Coronary artery (tissue), 2 donors: Measurements from ENCODE around the gene ADORA2B.
"Not testable (repeated sequence)": the region's sequence is repeated elsewhere in the genome, so short reads cannot be mapped to it uniquely, and the experiment has no call there.

ENCODE experiments used
- DNase-seq: peaks from one replicate; pipeline ENCODE4 v3.0.0-alpha.2; 2017; ENCODE audit warnings: low spot score
- H3K27ac ChIP-seq, 2 donors: fragments of 200-600 bp; sonication (generic); one replicate each; pipeline ENCODE4 v1.5.1; 2016 to 2019
- H3K4me3 ChIP-seq: fragments of 200-600 bp; sonication (generic); 2 replicates; pipeline ENCODE4 v1.5.1; 2016; ENCODE audit warnings: mild to moderate bottlenecking, moderate library complexity
- CTCF ChIP-seq: fragments of 200-600 bp; sonication (generic); IDR thresholded peaks from one replicate; pipeline ENCODE4 v1.5.1; 2019; ENCODE audit warnings: antibody characterized with exemption

Gene ADORA2B

GRCh38 chr17:15909481-15909991 lies 35.4 kb upstream of the ADORA2B start:
- peak; percentile 21 for DNase-seq
- Histone ChIP-seq H3K27ac (no peak overlapping the region), H3K4me3 (no peak overlapping the region)
- TF ChIP-seq CTCF = no peak

GRCh38 chr17:15910791-15911190 lies 34.1 kb upstream of the ADORA2B start:
- Histone ChIP-seq H3K27ac (no peak overlapping the region), H3K4me3 (no peak overlapping the region)
- no peak for TF ChIP-seq CTCF
- DNase-seq = no peak

GRCh38 chr17:15911701-15912100 lies 33.2 kb upstream of the ADORA2B start:
- H3K27ac ChIP-seq, H3K4me3 ChIP-seq, DNase-seq: not testable (repeated sequence)

GRCh38 chr17:15912416-15912955 lies 32.4 kb upstream of the ADORA2B start:
- DNase-seq = peak; percentile 22
- Histone ChIP-seq H3K27ac (no peak overlapping the region), H3K4me3 (no peak overlapping the region)
- TF ChIP-seq CTCF = no peak

- Histone ChIP-seq H3K27ac (no peak overlapping the region), H3K4me3 (no peak overlapping the region)
- TF ChIP-seq CTCF = no peak
- DNase-seq = peak; percentile 14
Measured at GRCh38 chr17:15913826-15914225, 31.1 kb upstream of the ADORA2B start.

- DNase-seq = peak; percentile 45
- H3K27ac ChIP-seq = no peak overlapping the region
- no peak for TF ChIP-seq CTCF
- H3K4me3 ChIP-seq = no peak overlapping the region
Measured at GRCh38 chr17:15914400-15915170, 30.3 kb upstream of the ADORA2B start.

- H3K4me3 ChIP-seq = no peak overlapping the region
- DNase-seq = peak; percentile 52
- H3K27ac ChIP-seq = no peak overlapping the region
- TF ChIP-seq CTCF = no peak
Measured at GRCh38 chr17:15915961-15916360, 29.0 kb upstream of the ADORA2B start.
